Measurements from ENCODE around the gene C9orf50.
"Not testable (repeated sequence)": the region's sequence is repeated elsewhere in the genome, so short reads cannot be mapped to it uniquely, and the experiment has no call there.

The C9orf50 gene

DNA sequence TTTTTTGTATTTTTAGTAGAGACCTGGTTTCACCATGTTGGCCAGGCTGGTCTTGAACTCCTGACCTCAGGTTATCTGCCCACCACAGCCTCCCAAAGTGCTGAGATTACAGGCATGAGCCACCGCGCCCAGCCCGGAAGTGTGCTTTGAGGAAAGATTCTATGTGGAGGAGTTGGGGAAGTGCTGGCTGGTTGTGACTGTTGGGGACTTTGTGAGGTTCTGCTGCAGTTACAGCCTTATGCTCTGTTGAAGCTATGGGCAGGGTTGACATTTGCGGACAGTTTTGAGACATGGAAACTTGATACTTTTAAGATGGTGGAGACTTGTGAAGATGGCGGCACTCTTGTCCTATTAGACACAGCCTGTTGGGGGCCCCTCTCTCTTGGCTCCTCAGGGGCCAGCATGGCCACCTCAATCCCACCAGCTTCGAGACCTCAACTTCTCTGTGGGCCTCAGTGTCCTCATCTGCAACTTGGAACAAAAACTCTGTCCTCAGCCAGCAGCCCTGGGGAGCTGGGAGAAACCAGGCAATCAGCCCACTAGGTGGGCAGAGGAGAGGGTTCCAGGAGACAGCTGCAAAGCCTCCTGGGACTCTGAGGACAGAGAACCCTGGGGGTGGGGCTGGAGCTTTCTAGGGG, 24.9 kb downstream of the C9orf50 start:
- H3K4me3 ChIP-seq (ENCODE audit: low read length), result no peak overlapping the region
- no peak for DNase-seq (ENCODE audit: low read depth)
- TF ChIP-seq, protein P1, sequence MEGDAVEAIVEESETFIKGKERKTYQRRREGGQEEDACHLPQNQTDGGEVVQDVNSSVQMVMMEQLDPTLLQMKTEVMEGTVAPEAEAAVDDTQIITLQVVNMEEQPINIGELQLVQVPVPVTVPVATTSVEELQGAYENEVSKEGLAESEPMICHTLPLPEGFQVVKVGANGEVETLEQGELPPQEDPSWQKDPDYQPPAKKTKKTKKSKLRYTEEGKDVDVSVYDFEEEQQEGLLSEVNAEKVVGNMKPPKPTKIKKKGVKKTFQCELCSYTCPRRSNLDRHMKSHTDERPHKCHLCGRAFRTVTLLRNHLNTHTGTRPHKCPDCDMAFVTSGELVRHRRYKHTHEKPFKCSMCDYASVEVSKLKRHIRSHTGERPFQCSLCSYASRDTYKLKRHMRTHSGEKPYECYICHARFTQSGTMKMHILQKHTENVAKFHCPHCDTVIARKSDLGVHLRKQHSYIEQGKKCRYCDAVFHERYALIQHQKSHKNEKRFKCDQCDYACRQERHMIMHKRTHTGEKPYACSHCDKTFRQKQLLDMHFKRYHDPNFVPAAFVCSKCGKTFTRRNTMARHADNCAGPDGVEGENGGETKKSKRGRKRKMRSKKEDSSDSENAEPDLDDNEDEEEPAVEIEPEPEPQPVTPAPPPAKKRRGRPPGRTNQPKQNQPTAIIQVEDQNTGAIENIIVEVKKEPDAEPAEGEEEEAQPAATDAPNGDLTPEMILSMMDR (conservative IDR thresholded peaks at IDR 0.05; ENCODE audit: low read depth, low read length), result no peak

DNA sequence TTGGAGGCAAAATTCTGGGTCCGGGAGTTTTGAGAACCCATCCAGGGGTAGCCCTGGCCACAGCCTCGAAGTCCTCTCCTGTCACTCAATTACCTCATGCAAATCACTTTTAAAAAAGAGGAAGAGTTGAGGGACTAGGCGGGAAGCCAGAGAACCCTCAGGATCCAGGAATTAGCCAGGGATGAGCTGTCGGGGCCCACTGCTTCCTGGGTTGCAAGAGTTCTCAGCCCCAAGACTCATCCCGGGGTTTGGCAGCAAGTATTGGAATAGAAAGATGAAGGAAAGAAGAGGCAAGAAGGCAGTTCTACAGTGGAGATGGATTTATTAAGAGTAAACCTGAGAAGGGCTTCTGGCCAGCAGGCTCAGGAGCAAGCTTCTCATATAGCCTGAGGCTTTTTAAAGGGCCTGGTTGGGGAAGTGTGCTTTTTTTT, 25.6 kb downstream of the C9orf50 start:
- DNase-seq (ENCODE audit: low read depth), result no peak
- H3K4me3 ChIP-seq (ENCODE audit: low read length), result no peak overlapping the region
- TF ChIP-seq, protein P1 (conservative IDR thresholded peaks at IDR 0.05; ENCODE audit: low read depth, low read length), result no peak

DNA sequence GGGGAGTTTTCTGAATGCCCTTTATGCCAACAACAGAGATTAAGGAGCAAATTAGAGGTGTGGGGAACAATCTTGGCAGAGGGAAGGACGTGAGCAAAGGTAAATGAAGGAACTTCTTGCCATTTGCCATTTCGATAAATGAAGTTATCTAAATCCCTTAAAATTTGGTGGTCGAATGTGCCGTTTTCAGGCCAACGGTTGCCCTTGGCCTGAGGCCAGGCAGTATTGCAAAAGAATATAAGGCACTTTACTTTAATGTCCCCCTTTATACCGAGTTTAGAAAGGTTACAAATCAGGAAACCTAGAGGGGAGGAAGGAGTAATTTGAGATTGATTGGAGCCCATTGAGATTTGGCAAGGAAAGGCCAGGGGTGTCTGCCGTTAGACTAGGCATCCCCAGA, 26.3 kb downstream of the C9orf50 start:
- TF ChIP-seq, protein P1 (conservative IDR thresholded peaks at IDR 0.05; ENCODE audit: low read depth, low read length), result no peak
- no peak for DNase-seq (ENCODE audit: low read depth)
- H3K4me3 ChIP-seq (ENCODE audit: low read length), result no peak overlapping the region

DNA sequence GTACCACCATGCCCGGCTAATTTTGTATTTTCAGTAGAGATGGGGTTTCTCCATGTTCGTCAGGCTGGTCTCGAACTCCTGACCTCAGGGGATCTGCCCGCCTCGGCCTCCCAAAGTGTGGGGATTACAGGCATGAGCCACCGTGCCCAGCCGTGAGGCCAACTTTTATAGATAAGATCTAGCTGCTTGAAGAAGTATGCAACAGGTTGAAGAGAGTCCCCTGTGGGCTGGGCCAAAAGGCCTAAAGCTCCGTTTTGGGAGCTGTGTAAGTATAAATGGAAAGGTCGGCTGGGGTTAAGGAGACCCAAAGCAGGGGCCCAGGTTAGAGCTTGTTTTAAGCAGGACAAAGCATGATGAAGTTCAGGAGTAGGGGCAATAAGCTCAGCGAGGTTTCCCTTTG, 28.1 kb downstream of the C9orf50 start:
- not testable (repeated sequence) for DNase-seq (ENCODE audit: low read depth); H3K4me3 ChIP-seq (ENCODE audit: low read length)

DNA sequence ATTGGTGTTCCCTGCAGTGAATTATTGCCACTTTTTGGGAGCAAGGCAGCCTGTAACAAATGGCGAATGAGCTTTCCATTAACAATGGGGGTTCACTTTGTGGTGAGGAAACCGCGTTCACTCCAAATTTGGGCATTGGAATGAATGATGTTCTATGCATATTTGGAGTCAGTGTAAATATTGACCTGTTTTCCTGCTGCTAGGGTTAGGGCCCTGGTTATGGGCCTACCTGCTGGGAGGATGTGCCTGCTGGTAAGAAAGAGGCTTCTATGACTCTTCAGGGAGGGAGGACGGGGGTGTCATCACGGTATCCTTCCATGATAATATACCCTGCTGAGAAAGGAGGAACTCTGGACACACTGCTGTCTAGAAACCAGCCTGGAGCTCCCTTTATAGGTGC, 29.0 kb downstream of the C9orf50 start:
- DNase-seq (ENCODE audit: low read depth), result no peak
- TF ChIP-seq, protein P1 (conservative IDR thresholded peaks at IDR 0.05; ENCODE audit: low read depth, low read length), result no peak

DNA sequence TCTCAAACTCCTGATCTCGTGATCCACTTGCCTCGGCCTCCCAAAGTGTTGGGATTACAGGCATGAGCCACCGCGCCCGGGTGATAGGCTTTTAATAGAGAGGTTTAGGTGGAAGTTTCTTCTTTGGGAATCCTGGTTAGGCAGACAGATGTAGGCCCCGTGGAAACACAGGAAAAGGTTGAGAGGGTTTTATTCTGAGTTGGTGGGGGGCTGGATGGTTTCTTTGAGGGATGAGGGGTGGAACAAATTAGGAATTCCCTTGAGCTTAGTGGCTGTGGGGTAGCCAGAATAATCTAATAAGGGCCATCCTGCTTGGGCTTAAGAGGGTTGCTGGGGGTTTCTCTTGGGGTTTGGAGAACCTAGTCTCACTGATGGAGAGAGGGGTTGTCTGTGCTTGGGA, 30.4 kb downstream of the C9orf50 start:
- TF ChIP-seq, protein P1 (conservative IDR thresholded peaks at IDR 0.05; ENCODE audit: low read depth, low read length), result no peak
- no peak overlapping the region for H3K4me3 ChIP-seq (ENCODE audit: low read length)
- no peak for DNase-seq (ENCODE audit: low read depth)

More for the DNA sequence above, 29.0 kb downstream of the C9orf50 start:
- no peak overlapping the region for H3K4me3 ChIP-seq (ENCODE audit: low read length)

DNA sequence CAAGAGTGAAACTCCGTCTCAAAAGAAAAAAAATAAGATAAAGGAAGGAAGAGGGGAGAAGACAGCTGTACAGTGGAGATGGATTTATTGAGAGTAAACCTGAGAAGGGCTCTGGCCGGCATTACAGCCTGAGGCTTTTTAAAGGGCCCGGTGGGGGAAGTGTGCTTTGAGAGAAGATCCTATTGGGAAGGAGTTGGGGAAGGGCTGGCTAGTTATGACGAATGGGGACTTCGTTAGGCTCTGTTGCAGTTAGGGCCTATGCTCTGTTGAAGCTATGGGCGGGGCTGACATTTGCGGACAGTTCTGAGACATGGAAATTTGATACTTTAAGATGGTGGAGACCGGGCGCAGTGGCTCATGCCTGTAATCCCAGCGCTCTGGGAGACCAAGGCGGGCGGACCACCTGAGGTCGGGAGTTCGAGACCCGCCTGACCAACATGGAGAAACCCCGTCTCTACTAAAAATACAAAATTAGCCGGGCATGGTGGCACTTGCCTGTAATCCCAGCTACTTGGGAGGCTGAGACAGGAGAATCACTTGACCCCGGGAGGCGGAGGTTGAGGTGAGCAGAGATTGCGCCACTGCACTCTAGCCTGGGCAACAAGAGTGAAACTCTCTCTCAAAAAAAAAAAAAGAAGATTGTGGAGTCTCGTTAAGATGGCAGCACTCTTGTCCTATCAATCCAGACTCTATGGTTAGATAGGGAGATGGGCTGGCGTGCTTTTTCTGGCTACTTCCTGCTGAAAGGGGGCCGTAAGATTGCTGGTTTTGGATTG, 33.2 kb downstream of the C9orf50 start:
- H3K4me3 ChIP-seq (ENCODE audit: low read length), result no peak overlapping the region
- TF ChIP-seq, protein P1 (conservative IDR thresholded peaks at IDR 0.05; ENCODE audit: low read depth, low read length), result no peak
- DNase-seq (ENCODE audit: low read depth), result no peak
